ENCODE measurements around the gene SYNDIG1.
"Not testable (repeated sequence)": the region's sequence is repeated elsewhere in the genome, so short reads cannot be mapped to it uniquely, and the experiment has no call there.

SYNDIG1 gene

GRCh38 chr20:24611360-24612140 is 142.1 kb downstream of the SYNDIG1 start:
- DNase-seq (ENCODE audit: low spot score): no peak

DNA sequence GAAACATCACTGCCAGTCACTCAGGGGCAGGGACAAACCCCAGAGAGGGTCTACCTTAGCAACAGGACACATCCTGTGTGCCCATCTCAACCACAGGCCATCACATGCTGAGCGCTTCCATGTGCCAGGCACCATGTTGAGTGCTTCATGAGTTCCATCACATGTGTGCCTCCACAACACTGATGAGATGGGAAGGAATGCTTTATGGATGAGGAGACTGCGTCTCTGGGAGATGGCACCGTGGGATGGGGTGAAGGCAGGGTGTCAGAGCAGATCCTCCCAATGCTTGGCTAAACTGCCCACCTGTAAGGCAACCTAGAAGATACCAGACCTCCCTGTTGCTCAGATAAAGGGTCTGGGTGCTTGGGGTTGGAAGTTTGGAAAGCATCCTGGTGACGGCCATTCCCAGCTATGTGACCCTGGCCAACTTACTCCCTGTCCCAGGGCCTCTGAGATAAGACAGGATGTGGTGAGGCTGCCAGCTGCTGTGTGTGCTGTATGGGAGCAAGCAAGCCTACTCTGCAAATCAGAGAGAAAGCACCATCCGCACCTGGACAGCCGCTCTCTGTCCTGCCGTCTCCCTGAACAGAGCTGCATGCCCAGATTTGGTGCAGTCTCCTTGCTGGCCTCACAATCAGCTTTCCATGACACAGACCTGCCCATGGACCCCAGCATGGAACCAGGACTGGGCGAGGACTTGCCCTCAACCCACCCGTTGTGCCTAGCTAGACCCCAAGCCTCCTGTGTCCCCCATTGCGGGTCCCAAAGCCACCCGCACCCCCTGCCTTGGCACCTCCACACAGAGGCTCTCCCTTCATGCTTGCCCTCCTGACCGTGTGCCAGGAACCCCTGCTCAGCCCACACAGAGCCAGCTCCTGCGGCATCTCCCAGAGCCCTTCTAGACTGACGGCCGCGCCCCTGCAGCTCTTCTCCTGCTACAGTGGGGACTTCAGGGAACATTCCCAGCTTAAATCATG is 143.7 kb downstream of the SYNDIG1 start:
- DNase-seq (ENCODE audit: low spot score): no peak

- DNase-seq (ENCODE audit: low spot score): no peak
Measured at GRCh38 chr20:24614341-24614740, 144.9 kb downstream of the SYNDIG1 start.

DNA sequence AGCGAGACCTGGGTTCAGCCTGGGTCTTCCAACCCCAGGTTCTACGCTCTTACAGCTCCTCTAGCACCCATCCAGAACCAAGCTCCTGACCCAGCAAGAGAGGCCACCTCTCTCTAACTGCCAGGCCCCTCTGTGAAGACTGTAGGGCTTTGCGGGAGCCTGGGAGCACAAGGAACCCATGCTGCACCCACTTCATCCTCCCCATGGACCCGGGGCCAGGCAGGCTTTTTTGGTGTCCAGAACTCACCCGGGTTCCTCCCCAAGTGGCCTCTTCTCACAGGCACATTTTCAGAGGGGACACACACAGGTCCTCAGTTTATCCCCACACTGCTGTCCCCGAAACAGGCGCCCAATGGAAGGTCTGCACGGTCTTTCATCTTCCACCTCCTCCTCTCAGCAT is 145.9 kb downstream of the SYNDIG1 start:
- DNase-seq (ENCODE audit: low spot score): no peak

GRCh38 chr20:24616258-24617079 is 147.0 kb downstream of the SYNDIG1 start:
- DNase-seq (ENCODE audit: low spot score): no peak

DNA sequence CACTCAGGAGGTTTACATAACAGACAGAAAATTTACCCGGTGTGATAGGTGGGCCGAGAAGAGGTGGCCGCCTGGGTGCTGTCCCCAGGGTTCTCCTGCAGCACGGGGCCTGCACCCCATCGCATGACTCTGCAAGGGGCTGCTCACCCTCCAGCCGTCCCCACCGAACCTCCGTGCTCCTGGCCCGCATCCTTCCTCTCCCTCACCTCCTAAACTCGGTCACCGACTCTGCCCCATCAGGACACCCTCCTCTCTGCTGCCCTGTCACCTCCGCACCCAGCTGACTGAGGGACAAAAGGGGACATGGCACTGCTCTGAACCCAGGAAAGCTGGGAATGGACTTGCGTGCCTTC is 147.6 kb downstream of the SYNDIG1 start:
- DNase-seq (ENCODE audit: low spot score): no peak

GRCh38 chr20:24617757-24618450 is 148.5 kb downstream of the SYNDIG1 start:
- DNase-seq (ENCODE audit: low spot score): no peak

DNA sequence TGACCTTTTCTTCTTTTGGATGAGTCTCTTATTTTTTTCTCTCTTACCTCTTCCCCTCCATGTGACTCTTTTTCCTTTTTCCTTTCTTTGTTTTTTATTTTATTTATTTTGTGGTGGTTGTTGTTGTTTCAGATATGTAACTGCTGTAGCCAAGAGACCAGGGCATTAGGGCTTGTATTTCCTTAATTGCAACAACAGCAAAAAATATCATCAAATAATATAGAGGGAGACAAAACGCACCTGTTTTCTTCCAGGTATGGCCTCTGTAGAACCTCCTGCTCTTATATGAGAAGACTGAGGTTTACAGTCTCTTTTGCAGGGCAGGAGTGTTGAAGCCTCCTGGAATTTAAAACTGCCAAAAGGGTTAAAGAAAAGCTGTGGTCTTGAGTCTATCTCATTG is 149.3 kb downstream of the SYNDIG1 start:
- DNase-seq (ENCODE audit: low spot score): no peak

DNA sequence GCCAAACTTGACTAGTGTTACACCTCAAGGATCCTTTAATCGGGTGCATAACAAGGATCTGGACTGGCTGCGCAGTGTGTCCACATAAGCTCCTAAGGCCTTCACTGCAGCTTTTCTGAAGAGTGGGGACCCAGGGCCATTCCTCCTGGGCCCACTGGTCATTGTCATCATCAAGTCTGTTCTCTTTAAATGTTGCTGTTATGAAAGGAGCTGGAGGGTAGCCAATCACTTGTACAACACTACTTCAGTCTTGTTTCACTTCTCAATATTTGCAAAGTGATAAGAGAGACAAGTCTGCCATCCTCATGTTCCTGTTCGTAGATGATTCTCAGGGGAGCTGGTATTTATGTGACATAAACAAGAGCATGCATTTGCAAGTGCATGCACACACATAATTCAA is 149.8 kb downstream of the SYNDIG1 start:
- no peak for DNase-seq (ENCODE audit: low spot score)

DNA sequence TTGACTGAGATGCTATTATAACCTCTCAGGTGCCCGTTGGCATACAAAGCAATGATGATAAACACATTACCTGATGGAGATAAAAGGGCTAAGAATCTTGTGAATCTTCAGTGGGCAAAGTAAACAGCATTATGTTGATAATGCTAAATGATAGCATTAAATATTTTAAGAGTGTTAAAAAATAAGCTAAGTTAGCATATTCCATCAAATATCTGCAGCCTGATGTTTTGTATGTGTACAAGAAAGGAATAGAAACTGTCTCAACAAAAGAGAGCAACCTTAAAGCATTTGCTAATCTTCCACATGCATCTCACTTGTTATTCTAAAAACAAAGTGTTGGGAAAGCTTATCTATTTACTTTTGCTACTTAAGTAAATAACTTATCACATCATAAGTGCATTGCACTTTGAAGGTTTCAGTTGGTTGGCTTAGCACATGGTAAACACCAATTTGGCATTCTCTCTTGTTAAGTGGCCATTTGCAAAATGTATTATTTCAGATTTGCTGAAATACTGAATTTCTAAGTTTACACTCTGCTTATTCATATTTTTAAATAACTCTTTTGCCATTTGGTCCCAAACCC is 151.6 kb downstream of the SYNDIG1 start:
- DNase-seq (ENCODE audit: low spot score): no peak

DNA sequence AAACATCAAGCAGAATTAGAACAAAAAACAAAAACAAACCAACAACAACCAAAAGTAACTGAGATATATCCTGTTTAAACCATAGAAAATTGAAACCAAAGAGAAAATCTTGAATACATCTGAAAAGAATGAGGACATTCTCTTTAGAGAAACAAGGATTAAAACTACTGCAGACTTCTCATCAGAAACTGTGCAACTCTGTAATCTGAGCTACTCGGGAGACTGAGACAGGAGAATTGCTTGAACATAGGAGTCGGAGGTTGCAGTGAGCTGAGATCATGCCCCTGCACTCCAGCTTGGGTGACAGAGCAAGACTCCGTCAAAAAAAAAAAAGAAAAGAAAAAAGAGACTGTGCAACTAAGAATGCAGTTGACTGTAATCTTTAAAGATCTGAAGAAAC is 153.4 kb downstream of the SYNDIG1 start:
- DNase-seq (ENCODE audit: low spot score): no peak

DNA sequence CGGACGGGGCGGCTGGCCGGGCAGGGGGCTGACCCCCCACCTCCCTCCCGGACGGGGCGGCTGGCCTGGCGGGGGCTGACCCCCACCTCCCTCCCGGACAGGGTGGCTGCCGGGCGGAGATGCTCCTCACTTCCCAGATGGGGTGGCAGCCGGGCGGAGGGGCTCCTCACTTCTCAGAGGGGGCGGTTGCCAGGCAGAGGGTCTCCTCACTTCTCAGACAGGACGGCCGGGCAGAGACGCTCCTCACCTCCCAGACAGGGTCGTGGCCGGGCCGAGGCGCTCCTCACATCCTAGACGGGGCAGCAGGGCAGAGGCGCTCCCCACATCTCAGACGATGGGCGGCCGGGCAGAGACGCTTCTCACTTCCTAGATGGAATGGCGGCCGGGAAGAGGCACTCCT is 156.7 kb downstream of the SYNDIG1 start:
- not testable (repeated sequence) for DNase-seq (ENCODE audit: low spot score)

- DNase-seq (ENCODE audit: low spot score): no peak
Measured at GRCh38 chr20:24627291-24627690, 157.9 kb downstream of the SYNDIG1 start.

DNA sequence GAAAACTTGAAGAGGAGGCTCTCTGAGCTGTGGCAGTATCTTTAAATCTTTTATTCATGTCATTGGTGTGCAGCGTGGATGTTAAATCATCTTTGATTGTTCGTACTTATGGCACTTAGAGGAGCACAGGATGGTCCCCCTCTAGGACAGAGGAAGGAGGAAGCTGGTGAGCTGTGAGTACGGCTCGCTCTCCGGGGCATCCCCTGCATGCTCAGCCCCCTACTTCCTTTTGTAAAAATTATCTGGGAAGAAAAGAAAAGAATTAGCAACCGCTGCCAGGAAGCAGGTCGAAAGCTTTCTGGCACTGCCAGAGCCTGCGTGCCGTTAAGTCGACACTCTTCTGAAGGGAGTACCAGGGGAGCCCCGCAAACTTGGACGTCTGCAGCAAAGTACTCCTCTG is 158.5 kb downstream of the SYNDIG1 start:
- DNase-seq (ENCODE audit: low spot score): no peak

- no peak for DNase-seq (ENCODE audit: low spot score)
Measured at GRCh38 chr20:24628985-24629384, 159.6 kb downstream of the SYNDIG1 start.

GRCh38 chr20:24629668-24630067 is 160.2 kb downstream of the SYNDIG1 start:
- DNase-seq (ENCODE audit: low spot score): no peak

GRCh38 chr20:24630486-24631172 is 161.2 kb downstream of the SYNDIG1 start:
- no peak for DNase-seq (ENCODE audit: low spot score)

GRCh38 chr20:24631173-24631505 is 161.7 kb downstream of the SYNDIG1 start:
- no peak for DNase-seq (ENCODE audit: low spot score)

DNA sequence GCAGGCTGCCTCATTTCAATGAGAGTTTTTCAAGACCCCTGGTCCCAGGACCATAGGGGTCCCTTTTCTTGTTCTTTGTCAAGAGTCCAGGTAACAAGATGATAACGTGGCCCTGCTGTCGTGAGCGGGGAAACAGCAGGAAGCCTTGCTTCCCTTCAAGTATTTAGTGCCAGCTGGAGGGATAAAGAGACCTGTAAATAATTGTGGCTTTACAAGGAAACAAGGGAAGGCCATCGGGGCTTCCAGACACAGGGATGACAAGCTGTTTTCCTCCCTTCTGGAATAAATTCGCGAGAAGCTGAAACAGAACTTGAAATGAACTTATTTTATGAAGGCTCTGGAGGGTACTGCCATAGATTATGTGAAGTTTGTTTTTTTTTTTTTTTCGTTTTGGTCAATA is 163.2 kb downstream of the SYNDIG1 start:
- no peak for DNase-seq (ENCODE audit: low spot score)

- DNase-seq (ENCODE audit: low spot score): no peak
Measured at GRCh38 chr20:24633026-24633425, 163.6 kb downstream of the SYNDIG1 start.

DNA sequence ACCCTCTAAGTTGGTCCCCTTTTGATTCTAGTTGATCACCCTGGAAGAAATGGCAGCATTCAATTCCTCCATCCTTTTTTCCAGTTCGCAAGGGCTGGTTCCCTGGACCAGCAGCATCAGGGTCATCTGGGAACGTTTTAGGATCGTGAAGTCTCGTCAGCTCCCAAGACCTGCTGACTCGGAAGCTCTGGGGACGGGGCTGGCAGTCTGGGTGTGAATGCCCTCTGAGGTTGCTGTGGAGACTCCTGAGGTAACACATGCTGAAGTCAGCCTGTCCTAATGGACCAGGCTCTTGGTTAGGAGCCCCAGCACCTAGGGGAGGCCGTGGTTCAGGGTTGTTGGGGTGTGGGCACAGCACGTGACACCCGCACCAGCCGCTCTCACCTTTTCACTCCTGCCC is 164.1 kb downstream of the SYNDIG1 start:
- DNase-seq (ENCODE audit: low spot score): no peak
